Astrocyte (in vitro differentiated cells and primary cell): Measurements from ENCODE around the gene ZNF277.

ENCODE experiments used
- CTCF ChIP-seq: IDR thresholded peaks from 2 replicates; pipeline ENCODE4 v1.5.1; 2011; ENCODE audit warnings: low read depth, mild to moderate bottlenecking, inconsistent platforms, low read length, moderate library complexity; ENCODE audit not compliant: insufficient read depth
- EZH2 ChIP-seq: IDR thresholded peaks from 2 replicates; pipeline ENCODE4 v1.6.1; 2012; ENCODE audit warnings: mild to moderate bottlenecking, low read length, inconsistent platforms; ENCODE audit not compliant: insufficient read depth

DNA sequence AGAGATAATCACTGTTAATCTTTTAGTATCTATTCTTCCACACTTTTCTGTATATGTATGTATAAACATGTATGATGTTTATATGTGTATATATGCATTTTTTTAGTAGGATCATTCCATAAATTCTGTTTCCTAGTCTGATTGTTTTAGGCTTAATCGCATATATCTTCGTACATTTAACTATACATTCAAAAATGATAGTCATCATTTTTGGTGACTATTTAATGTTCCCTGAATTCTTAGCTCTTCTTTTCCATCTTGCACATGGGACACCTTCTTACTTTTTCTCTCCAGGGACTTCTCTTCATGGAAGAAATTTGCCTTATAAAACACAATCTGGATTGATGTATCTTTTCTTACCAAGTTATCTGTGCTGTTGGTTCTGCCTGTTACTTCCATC is 42.1 kb downstream of the ZNF277 start:
- TF ChIP-seq CTCF (no peak), EZH2 (no peak)
